Cardiac fibroblast (primary cell): ENCODE data around the gene FAF1.
A peak's percentile ranks its signal among the peaks of the same experiment; 100 is the strongest.

ENCODE experiments used
- DNase-seq, 2 donors: peaks; one replicate each; pipeline versions ENCODE4 v3.0.0 to v3.0.0-alpha.2; 2010; ENCODE audit warnings: low read depth in 2 of 2
- H3K4me3 ChIP-seq, 2 donors: replicated peaks in 1 of 2; 1 replicate in 1 of 2; 2 replicates in 1 of 2; pipeline ENCODE4 v1.5.1; 2011; ENCODE audit warnings: low read depth in 2 of 2, low read length in 2 of 2, mild to moderate bottlenecking in 2 of 2, moderate library complexity in 1 of 2
- CTCF ChIP-seq: IDR thresholded peaks from one replicate; pipeline ENCODE4 v1.5.1; 2011; ENCODE audit warnings: low read depth, mild to moderate bottlenecking, low read length, inconsistent platforms

FAF1 gene

DNA sequence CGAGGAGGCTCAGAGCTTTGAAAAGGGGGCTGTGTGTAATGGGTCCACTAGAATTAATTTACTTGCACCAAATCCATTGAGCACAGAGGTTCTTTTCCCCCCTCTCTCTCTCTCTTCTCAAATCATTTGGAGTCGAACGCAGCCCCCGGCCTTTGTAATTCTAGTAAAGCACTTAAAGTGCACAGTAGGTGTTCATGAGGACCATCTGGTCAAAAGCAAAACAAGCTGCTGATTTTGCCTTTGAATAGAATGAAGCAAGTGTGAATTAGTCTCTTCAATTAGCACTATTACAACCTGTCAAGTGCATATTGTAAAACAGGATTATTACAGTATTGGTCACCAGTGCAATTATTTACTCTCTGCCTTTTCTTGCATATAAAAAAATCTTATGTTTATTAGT lies 259.9 kb downstream of the FAF1 start:
- H3K4me3 ChIP-seq = no peak overlapping the region
- no peak for DNase-seq
- TF ChIP-seq CTCF = no peak

GRCh38 chr1:50699795-50700194 lies 260.3 kb downstream of the FAF1 start:
- no peak overlapping the region for H3K4me3 ChIP-seq
- TF ChIP-seq CTCF = no peak

DNA sequence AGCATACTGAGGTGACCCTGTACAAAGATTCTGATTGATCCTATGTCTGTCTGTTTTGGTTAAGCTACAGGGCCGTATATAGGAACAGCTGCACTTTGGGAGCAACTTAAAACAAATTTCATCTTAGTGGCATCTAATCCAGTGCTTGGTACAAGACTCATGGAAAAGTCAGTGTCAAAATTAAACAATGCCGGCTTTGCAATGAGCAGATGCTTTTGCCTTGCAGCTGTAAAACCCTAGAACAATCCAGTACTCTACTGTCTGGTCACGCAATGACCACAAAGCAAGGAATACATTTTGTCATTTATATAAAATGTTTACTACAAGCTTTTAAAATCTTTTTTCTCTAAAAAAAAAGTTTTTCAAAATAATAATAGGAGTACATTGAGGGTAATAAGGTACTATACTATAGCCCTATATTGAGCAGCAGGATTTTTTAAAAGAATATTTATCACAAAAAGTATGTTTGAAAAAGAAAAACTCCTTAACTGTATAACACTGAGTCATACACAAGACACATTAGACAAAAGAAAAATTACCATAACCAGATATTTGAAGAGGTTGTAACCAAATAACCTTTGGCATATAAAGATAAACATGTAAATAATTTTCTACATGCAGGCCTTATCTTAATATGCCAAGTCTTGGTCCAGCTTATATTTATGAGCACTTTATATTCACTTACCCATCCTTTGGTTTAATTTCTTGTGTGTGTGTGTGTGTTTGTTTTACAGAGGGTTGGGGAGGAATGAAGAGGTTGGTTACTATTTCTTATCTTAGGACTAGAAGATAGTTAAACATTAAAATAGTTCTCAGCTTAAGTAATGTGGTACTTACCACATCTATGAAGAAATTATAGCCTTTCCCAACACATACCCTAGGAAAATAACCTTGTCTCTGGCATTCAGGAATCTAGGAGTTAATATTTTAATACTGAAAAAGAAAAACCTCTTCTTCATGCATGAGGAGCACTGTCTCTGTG lies 262.3 kb downstream of the FAF1 start:
- TF ChIP-seq CTCF = no peak
- no peak overlapping the region for H3K4me3 ChIP-seq
- DNase-seq = peak in 1 of 2 donors; percentile 20

More at GRCh38 chr1:50699795-50700194, 260.3 kb downstream of the FAF1 start:
- DNase-seq = no peak

- no peak for DNase-seq
- H3K4me3 ChIP-seq = no peak overlapping the region
- TF ChIP-seq CTCF = no peak
These were observed 266.2 kb downstream of the FAF1 start for GRCh38 chr1:50693829-50694228.

DNA sequence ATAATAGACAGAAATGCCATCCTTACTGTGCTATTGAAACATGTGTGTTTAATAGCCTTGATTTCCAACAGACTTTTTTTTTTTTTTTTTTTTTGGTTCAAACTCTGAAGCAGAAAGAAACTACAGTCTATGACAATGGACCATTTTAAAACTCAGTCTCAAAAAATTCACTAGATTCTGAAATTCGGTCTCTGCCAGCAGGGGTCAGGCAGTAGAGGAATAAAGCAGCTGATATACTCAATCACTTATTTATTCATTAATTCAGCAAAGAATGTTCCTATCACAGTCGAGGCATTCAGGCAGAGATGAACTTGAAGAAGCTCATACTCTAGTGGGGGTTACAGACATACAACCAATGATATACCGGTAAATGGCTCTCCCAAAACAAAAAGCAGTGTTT lies 275.9 kb downstream of the FAF1 start:
- TF ChIP-seq CTCF = no peak
- no peak overlapping the region for H3K4me3 ChIP-seq
- DNase-seq = no peak

DNA sequence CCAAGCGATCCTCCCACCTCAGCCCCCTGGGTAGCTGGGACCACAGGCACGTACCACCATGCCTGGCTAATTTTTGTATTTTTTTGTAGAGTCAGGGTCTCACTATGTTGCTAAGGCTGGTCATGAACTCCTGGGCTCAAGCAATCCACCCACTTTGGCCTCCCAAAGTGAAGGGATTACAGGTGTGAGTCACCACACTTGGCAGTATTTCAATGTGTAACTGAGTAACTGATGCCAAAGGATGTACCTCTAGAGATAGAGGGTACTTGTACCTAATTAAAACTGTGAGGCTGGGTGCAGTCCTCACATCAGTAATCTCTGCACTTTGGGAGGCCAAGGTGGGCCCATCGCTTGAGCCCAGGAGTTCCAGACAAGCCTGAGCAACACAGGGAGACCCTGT lies 278.1 kb downstream of the FAF1 start:
- TF ChIP-seq CTCF = no peak
- H3K4me3 ChIP-seq = no peak overlapping the region
- peak in 1 of 2 donors; percentile 43 for DNase-seq
